Endothelial cell (in vitro differentiated cells): ENCODE results near the gene BRF1. TPM values are rescaled to one million over a fixed set of nuclear protein-coding genes. Genes with fewer than 3 reads are reported as not detected.

Experiments used
- DNase-seq: peaks from one replicate; pipeline ENCODE4 v3.0.0; 2021; ENCODE audit warnings: low spot score
- H3K27ac Mint-ChIP-seq: one replicate; pipeline ENCODE4 v1.8.0; 2021; ENCODE audit warnings: mixed read lengths, inconsistent platforms; ENCODE audit not compliant: unreplicated experiment
- H3K27me3 Mint-ChIP-seq: one replicate; pipeline ENCODE4 v1.8.0; 2021; ENCODE audit warnings: mild to moderate bottlenecking, moderate library complexity, mixed read lengths, inconsistent platforms; ENCODE audit not compliant: unreplicated experiment
- H3K36me3 Mint-ChIP-seq: one replicate; pipeline ENCODE4 v1.8.0; 2021; ENCODE audit warnings: mild to moderate bottlenecking, low read depth, mixed read lengths, inconsistent platforms; ENCODE audit not compliant: unreplicated experiment
- H3K4me1 Mint-ChIP-seq: one replicate; pipeline ENCODE4 v1.8.0; 2021; ENCODE audit warnings: mild to moderate bottlenecking, mixed read lengths, inconsistent platforms; ENCODE audit not compliant: unreplicated experiment
- H3K4me3 Mint-ChIP-seq: one replicate; pipeline ENCODE4 v1.8.0; 2021; ENCODE audit warnings: mild to moderate bottlenecking, mixed read lengths, inconsistent platforms; ENCODE audit not compliant: unreplicated experiment
- H3K9me3 Mint-ChIP-seq: one replicate; pipeline ENCODE4 v1.8.0; 2021; ENCODE audit warnings: mixed read lengths, inconsistent platforms; ENCODE audit not compliant: unreplicated experiment
- total RNA-seq: library from RNA; stranded (reverse); fragmentation: NEBNext Ultra II Directional; extraction: Animal tissue kit (Norgen Biotek cat#: 25700); gene quantifications from one replicate; pipeline ENCODE4 v1.2.1, GENCODE V29; 2021; ENCODE audit not compliant: unreplicated experiment
- TF ChIP-seq, protein P1 (sequence below): fragments of 200-600 bp; sonication (generic); IDR thresholded peaks from one replicate; pipeline ENCODE4 v1.5.0; 2021; ENCODE audit warnings: antibody characterized with exemption; ENCODE audit not compliant: unreplicated experiment

The BRF1 gene
- total RNA-seq, 1 donor from 2014 or later: 40.9 TPM

DNA sequence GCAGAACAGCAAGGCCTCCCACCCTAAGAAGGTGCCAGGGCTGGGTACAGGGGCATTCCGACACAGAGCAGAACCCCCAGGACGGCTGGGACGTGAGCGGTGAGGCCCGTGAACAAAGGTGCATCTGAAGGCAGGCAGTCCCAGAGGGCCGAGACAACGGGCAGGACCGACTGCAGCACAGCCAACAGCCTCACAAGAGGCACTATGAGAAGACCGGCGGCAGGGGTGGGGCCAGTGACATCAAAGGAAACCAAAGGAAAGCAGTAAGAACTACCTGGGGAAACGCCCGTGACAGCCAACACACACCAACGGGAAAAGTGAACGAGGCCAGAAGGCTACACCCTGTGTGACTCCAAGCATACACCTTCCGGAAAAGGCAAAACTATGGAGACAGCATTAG, 43.3 kb downstream of the BRF1 start:
- H3K27me3 Mint-ChIP-seq: no peaks in the 10 kb centered on the region
- H3K36me3 Mint-ChIP-seq: peaks cover 7% of the 10 kb centered on the region
- DNase-seq: no peak
- no peak overlapping the region for H3K4me3 Mint-ChIP-seq
- no peaks in the 10 kb centered on the region for H3K9me3 Mint-ChIP-seq
- no peaks in the 10 kb centered on the region for H3K4me1 Mint-ChIP-seq
- no peak overlapping the region for H3K27ac Mint-ChIP-seq
- TF ChIP-seq, protein P1, sequence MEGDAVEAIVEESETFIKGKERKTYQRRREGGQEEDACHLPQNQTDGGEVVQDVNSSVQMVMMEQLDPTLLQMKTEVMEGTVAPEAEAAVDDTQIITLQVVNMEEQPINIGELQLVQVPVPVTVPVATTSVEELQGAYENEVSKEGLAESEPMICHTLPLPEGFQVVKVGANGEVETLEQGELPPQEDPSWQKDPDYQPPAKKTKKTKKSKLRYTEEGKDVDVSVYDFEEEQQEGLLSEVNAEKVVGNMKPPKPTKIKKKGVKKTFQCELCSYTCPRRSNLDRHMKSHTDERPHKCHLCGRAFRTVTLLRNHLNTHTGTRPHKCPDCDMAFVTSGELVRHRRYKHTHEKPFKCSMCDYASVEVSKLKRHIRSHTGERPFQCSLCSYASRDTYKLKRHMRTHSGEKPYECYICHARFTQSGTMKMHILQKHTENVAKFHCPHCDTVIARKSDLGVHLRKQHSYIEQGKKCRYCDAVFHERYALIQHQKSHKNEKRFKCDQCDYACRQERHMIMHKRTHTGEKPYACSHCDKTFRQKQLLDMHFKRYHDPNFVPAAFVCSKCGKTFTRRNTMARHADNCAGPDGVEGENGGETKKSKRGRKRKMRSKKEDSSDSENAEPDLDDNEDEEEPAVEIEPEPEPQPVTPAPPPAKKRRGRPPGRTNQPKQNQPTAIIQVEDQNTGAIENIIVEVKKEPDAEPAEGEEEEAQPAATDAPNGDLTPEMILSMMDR: no peak

DNA sequence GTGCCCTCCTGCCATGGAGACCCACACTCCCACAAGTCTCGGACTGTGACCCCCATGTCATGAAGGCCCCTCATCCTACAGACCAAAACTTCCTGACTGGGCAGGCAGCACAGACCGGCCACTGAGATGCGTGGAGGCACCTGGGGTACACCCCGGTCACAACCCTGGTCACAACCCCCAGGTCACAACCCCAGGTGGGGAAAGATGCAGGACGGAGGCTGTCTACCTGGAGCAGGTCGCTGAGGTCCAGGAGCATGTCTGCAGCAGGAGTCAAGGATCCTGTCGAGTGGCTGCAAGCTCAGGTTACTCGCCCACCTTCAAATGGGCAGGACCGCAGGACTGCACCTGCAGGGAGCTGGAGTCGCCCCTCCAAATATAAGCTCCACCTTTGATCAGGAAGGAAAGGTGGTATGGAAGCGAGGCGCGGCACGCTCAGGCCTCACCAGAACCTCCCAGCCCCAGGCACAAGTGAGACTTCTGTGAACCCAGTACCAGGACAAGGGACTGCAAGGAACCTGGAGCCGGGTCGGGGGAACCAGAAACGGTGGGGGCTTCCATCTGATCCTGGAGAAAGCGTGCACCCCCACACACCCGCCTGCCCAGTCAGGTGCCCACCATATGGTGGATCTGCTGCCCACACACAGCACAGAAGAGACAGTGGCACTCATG, 44.4 kb downstream of the BRF1 start:
- no peaks in the 10 kb centered on the region for H3K27me3 Mint-ChIP-seq
- H3K4me1 Mint-ChIP-seq: no peaks in the 10 kb centered on the region
- TF ChIP-seq, protein P1: no peak
- no peaks in the 10 kb centered on the region for H3K9me3 Mint-ChIP-seq
- peaks cover 7% of the 10 kb centered on the region for H3K36me3 Mint-ChIP-seq
- no peak overlapping the region for H3K4me3 Mint-ChIP-seq
- no peak overlapping the region for H3K27ac Mint-ChIP-seq
- DNase-seq: no peak

DNA sequence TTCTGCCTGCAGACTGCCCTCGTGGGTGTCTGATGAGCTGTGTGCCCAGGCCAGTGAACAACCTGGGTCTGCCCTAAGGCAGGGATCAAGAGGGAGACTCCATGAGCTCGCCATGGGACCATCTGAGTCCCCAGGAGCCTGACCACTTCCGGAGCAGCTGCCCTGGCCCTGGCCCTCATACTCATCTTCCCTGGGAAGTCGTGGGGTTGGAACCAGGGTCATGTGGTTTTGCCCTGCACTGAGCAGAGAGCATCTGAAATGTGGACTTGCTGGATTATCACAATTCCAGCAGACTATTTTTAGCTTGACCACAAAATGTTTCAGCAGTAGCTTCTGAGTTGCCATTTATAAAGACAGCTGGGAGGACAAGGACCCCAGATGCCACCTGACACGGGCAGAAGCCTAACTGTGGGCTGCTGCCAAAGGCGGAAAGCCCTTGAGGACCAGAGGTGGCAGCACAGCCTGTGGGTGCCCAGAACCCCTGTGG, 45.7 kb downstream of the BRF1 start:
- H3K27ac Mint-ChIP-seq: no peak overlapping the region
- H3K36me3 Mint-ChIP-seq: peaks cover 16% of the 10 kb centered on the region
- no peak for DNase-seq
- H3K27me3 Mint-ChIP-seq: peaks cover under 1% of the 10 kb centered on the region
- H3K4me1 Mint-ChIP-seq: no peaks in the 10 kb centered on the region
- no peaks in the 10 kb centered on the region for H3K9me3 Mint-ChIP-seq
- no peak overlapping the region for H3K4me3 Mint-ChIP-seq
- TF ChIP-seq, protein P1: no peak

DNA sequence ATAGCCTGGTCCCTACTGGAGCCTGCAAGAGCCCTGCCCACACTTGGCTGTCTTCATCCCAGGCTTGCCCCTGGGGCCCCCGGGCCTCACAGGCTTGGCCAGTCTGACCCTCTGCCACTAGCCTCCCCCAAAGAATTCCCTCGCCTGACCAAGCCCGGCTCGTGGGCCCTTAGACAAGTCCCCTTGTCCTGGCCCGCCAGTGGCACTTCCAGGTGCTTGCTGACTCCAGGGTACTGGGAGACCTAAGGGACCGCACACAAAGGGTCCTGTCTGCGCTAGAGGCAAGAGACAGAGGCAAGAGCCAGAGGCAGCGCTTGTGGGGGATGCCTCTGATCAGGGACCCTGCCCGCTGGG, 47.5 kb downstream of the BRF1 start:
- no peak overlapping the region for H3K27ac Mint-ChIP-seq
- H3K9me3 Mint-ChIP-seq: no peaks in the 10 kb centered on the region
- H3K36me3 Mint-ChIP-seq: peaks cover 17% of the 10 kb centered on the region
- TF ChIP-seq, protein P1: no peak
- no peak for DNase-seq
- H3K4me3 Mint-ChIP-seq: no peak overlapping the region
- no peaks in the 10 kb centered on the region for H3K4me1 Mint-ChIP-seq
- H3K27me3 Mint-ChIP-seq: peaks cover 6% of the 10 kb centered on the region

DNA sequence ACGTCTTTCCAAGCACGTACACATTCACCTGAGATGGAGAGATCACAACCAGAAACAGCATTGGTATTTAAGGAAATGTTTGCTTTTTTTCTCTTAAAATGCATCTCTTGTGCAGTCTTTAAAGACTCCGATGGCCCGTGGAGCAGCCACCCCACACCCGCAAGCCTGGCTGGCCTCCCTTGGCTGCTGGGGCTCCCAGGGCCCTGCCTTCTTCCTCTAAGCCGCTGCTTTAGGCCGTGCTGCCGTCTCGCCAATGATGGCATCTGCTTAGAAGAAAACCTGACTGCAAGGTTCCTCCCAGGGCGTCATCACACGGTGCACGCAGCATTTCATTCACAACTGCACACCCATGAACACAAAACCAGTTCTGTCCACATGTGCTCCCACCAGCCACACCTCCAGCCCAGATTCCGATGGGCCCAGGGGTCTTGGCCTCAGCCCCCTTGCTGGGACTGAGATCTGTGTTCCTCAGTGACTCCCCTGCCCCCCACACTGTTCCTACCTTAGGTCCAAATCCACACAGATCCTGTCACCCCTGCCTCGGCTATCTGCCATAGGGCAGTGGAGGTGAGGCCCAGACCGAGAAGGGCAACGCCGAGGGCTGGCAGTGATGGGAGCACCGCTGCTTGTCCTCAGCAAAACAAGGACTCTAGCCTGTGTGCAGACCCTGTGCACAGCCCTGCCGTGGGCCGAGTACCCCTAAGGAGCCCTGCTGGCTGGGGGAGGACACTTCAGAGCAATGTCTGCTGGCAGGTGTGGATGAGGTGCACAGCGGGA, 48.1 kb downstream of the BRF1 start:
- Mint-ChIP-seq H3K27me3 (peaks cover 6% of the 10 kb centered on the region), H3K4me3 (no peak overlapping the region), H3K9me3 (no peaks in the 10 kb centered on the region), H3K4me1 (no peaks in the 10 kb centered on the region), H3K27ac (no peak overlapping the region), H3K36me3 (peaks cover 17% of the 10 kb centered on the region)
- TF ChIP-seq, protein P1: no peak
- DNase-seq: no peak
